KMS-11 (cell line): ENCODE measurements around the gene STIM2.

Experiments
- H2AFZ ChIP-seq: fragments of 200-600 bp; sonication (generic); 2 replicates; pipeline ENCODE4 v1.6.1; 2016; ENCODE audit warnings: antibody characterized with exemption, mixed run types, low read depth
- H3K27ac ChIP-seq: fragments of 200-600 bp; sonication (generic); 2 replicates; pipeline ENCODE4 v1.6.1; 2016; ENCODE audit warnings: mild to moderate bottlenecking, mixed run types
- H3K27me3 ChIP-seq: fragments of 200-600 bp; sonication (generic); 2 replicates; pipeline ENCODE4 v1.6.1; 2017; ENCODE audit warnings: mild to moderate bottlenecking, low read depth, mixed run types, moderate library complexity; ENCODE audit not compliant: insufficient read depth
- H3K36me3 ChIP-seq: fragments of 200-600 bp; sonication (generic); 2 replicates; pipeline ENCODE4 v1.6.1; 2017; ENCODE audit warnings: mild to moderate bottlenecking, mixed run types; ENCODE audit not compliant: insufficient read depth
- H3K4me1 ChIP-seq: fragments of 200-600 bp; sonication (generic); 2 replicates; pipeline ENCODE4 v1.6.1; 2016; ENCODE audit warnings: mild to moderate bottlenecking, low read depth, mixed run types; ENCODE audit not compliant: poor library complexity, severe bottlenecking
- H3K4me2 ChIP-seq: fragments of 200-600 bp; sonication (generic); 2 replicates; pipeline ENCODE4 v1.7.0; 2016; ENCODE audit warnings: mild to moderate bottlenecking, mixed run types
- H3K4me3 ChIP-seq: fragments of 200-600 bp; sonication (generic); IDR thresholded peaks from 2 replicates; pipeline ENCODE4 v1.6.1; 2017; ENCODE audit warnings: low read depth, low read length, mixed read lengths; ENCODE audit not compliant: insufficient read depth
- H3K79me2 ChIP-seq: fragments of 200-600 bp; sonication (generic); 2 replicates; pipeline ENCODE4 v1.6.1; 2016; ENCODE audit warnings: low read depth, mixed run types; ENCODE audit not compliant: insufficient read depth
- H3K9ac ChIP-seq: fragments of 200-600 bp; sonication (generic); 2 replicates; pipeline ENCODE4 v1.6.1; 2016; ENCODE audit warnings: mild to moderate bottlenecking, mixed run types
- H4K20me1 ChIP-seq: fragments of 200-600 bp; sonication (generic); 2 replicates; pipeline ENCODE4 v1.6.1; 2016; ENCODE audit warnings: mild to moderate bottlenecking, mixed run types; ENCODE audit not compliant: insufficient read depth
- TF ChIP-seq, protein P1 (sequence below): fragments of 200-600 bp; sonication (generic); conservative IDR thresholded peaks from 2 replicates; pipeline ENCODE4 v1.6.1; 2017; ENCODE audit warnings: low read depth, mild to moderate bottlenecking, antibody characterized with exemption, low read length, moderate library complexity, mixed read lengths

Gene STIM2

DNA sequence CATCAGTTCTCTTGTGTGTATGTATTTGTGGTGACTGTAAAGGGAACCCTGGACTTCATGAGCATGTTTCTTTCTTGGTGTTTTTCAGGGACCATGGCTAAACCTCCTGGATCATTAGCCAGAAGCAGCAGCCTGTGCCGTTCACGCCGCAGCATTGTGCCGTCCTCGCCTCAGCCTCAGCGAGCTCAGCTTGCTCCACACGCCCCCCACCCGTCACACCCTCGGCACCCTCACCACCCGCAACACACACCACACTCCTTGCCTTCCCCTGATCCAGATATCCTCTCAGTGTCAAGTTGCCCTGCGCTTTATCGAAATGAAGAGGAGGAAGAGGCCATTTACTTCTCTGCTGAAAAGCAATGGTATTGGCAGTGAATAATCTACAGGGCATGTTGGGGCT is 157.0 kb downstream of the STIM2 start:
- Histone ChIP-seq H3K9ac (no peak overlapping the region), H3K4me3 (no peak overlapping the region), H3K27ac (no peak overlapping the region), H2AFZ (no peak overlapping the region), H3K4me2 (no peak overlapping the region), H4K20me1 (no peaks in the 10 kb centered on the region), H3K27me3 (no peaks in the 10 kb centered on the region), H3K4me1 (peaks cover 14% of the 10 kb centered on the region), H3K79me2 (no peaks in the 10 kb centered on the region), H3K36me3 (no peaks in the 10 kb centered on the region)
- TF ChIP-seq, protein P1, sequence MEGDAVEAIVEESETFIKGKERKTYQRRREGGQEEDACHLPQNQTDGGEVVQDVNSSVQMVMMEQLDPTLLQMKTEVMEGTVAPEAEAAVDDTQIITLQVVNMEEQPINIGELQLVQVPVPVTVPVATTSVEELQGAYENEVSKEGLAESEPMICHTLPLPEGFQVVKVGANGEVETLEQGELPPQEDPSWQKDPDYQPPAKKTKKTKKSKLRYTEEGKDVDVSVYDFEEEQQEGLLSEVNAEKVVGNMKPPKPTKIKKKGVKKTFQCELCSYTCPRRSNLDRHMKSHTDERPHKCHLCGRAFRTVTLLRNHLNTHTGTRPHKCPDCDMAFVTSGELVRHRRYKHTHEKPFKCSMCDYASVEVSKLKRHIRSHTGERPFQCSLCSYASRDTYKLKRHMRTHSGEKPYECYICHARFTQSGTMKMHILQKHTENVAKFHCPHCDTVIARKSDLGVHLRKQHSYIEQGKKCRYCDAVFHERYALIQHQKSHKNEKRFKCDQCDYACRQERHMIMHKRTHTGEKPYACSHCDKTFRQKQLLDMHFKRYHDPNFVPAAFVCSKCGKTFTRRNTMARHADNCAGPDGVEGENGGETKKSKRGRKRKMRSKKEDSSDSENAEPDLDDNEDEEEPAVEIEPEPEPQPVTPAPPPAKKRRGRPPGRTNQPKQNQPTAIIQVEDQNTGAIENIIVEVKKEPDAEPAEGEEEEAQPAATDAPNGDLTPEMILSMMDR, result no peak

DNA sequence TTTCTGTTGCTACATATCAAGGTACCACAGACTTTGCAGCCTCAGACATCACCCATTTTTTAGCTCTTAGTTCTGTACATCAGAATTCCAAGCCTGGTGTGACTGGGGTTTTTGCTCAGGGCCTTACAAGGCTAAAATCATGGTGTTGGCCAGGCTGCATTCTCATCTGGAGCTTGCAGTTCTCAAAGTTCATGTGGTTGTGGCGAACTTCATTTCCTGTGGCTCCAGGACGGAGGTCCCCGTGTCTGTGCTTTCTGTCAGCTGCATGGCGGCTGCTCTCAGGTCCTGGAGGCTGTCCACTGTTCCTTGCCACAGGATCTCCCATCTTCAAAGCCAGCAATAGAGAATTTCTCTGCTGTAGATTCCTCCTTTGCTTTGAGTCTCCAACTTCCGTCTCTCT is 157.4 kb downstream of the STIM2 start:
- Histone ChIP-seq H3K36me3 (no peaks in the 10 kb centered on the region), H3K9ac (no peak overlapping the region)

DNA sequence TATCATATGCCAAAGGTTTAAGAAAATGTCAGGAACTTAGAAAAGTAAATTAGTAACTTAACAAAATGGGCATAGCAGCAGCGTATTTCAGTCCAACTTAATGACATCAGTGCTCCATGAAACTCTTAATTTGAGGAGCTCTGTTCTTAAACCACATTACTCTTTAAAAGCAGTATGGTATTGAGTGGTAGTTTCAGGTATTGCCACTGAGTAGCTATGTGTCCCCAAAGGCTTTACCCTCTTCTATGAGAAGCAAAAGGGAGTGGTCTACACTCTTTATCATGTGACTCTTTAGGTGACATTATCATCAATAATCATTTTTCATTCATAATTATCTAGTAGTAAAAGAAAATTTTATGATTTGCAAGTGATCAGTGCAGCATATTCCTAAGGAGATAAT is 158.3 kb downstream of the STIM2 start:
- Histone ChIP-seq H3K4me2 (no peak overlapping the region), H3K4me1 (peaks cover 1% of the 10 kb centered on the region), H2AFZ (no peak overlapping the region), H4K20me1 (no peaks in the 10 kb centered on the region), H3K9ac (no peak overlapping the region), H3K27me3 (no peaks in the 10 kb centered on the region), H3K27ac (no peak overlapping the region), H3K36me3 (no peaks in the 10 kb centered on the region), H3K4me3 (no peak overlapping the region), H3K79me2 (no peaks in the 10 kb centered on the region)
- TF ChIP-seq, protein P1, result no peak

More for the DNA sequence above, 157.4 kb downstream of the STIM2 start:
- Histone ChIP-seq H3K27me3 (no peaks in the 10 kb centered on the region), H3K4me3 (no peak overlapping the region), H3K79me2 (no peaks in the 10 kb centered on the region), H3K4me2 (no peak overlapping the region), H3K4me1 (peaks cover 10% of the 10 kb centered on the region), H3K27ac (no peak overlapping the region), H4K20me1 (no peaks in the 10 kb centered on the region), H2AFZ (no peak overlapping the region)
- TF ChIP-seq, protein P1, result no peak

DNA sequence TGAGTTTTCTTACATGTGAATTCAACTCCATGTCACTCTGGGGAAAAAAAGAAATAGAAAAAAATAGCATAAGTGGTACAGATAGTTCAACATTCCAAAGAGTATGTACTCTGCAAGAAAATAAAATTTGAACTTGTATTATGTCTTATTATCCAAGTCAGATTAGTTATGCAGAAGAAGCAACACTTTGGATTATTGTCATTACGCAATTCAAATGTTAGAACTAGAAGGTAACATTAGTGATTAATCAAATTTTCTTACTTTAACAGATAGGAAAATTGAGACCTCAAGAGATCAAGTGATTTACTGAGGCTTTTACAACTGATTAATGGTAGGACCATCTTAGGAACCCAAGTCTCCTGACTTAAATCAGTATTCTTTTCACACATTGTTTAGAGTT is 159.1 kb downstream of the STIM2 start:
- Histone ChIP-seq H3K9ac (no peak overlapping the region), H3K79me2 (no peaks in the 10 kb centered on the region), H2AFZ (no peak overlapping the region), H3K4me2 (no peak overlapping the region), H3K4me1 (no peaks in the 10 kb centered on the region), H3K27ac (no peak overlapping the region), H3K4me3 (no peak overlapping the region), H4K20me1 (no peaks in the 10 kb centered on the region), H3K27me3 (no peaks in the 10 kb centered on the region), H3K36me3 (no peaks in the 10 kb centered on the region)
- TF ChIP-seq, protein P1, result no peak
